Stomach smooth muscle (tissue), 2 donors: Measurements from ENCODE around the gene CNTN1.
"Not testable (repeated sequence)": the region's sequence is repeated elsewhere in the genome, so short reads cannot be mapped to it uniquely, and the experiment has no call there.

Experiments
- H3K27ac ChIP-seq: one replicate; pipeline ENCODE4 v1.7.0; 2013; ENCODE audit warnings: mild to moderate bottlenecking, low read length, inconsistent platforms
- H3K27me3 ChIP-seq, 2 donors: one replicate each; pipeline ENCODE4 v1.7.0; 2013; ENCODE audit warnings: low read length in 2 of 2; ENCODE audit not compliant: insufficient read depth in 2 of 2, control insufficient read depth in 1 of 2
- H3K36me3 ChIP-seq, 2 donors: one replicate each; pipeline ENCODE4 v1.7.0; 2013; ENCODE audit warnings: low read length in 2 of 2; ENCODE audit not compliant: control insufficient read depth in 2 of 2, insufficient read depth in 2 of 2
- H3K4me1 ChIP-seq: one replicate; pipeline ENCODE4 v1.7.0; 2013; ENCODE audit warnings: low read length; ENCODE audit not compliant: control insufficient read depth, insufficient read depth
- H3K4me3 ChIP-seq, 2 donors: one replicate each; pipeline ENCODE4 v1.7.0; 2013; ENCODE audit warnings: low read length in 2 of 2
- H3K9ac ChIP-seq, 2 donors: one replicate each; pipeline ENCODE4 v1.7.0; 2013; ENCODE audit warnings: low read length in 2 of 2, mild to moderate bottlenecking in 1 of 2
- H3K9me3 ChIP-seq, 2 donors: one replicate each; pipeline ENCODE4 v1.7.0; 2013; ENCODE audit warnings: low read length in 2 of 2; ENCODE audit not compliant: control insufficient read depth in 2 of 2
- donor health status: healthy.
- donor health status: Pancreatic carcinoma.

Gene CNTN1

GRCh38 chr12:41053046-41053445 lies 360.8 kb downstream of the CNTN1 start:
- H3K4me3 ChIP-seq: no peak overlapping the region
- no peaks in the 10 kb centered on the region for H3K27me3 ChIP-seq
- H3K4me1 ChIP-seq: no peaks in the 10 kb centered on the region
- H3K27ac ChIP-seq: no peak overlapping the region
- no peaks in the 10 kb centered on the region for H3K9me3 ChIP-seq
- no peaks in the 10 kb centered on the region for H3K36me3 ChIP-seq
- no peak overlapping the region for H3K9ac ChIP-seq

- Histone ChIP-seq H3K27ac (no peak overlapping the region), H3K4me1 (no peaks in the 10 kb centered on the region), H3K27me3 (no peaks in the 10 kb centered on the region), H3K9ac (no peak overlapping the region), H3K9me3 (no peaks in the 10 kb centered on the region), H3K36me3 (no peaks in the 10 kb centered on the region), H3K4me3 (no peak overlapping the region)
Observed at GRCh38 chr12:41055875-41056577, 363.8 kb downstream of the CNTN1 start.

GRCh38 chr12:41058266-41058665 lies 366.0 kb downstream of the CNTN1 start:
- Histone ChIP-seq H3K4me3 (no peak overlapping the region), H3K27ac (no peak overlapping the region), H3K4me1 (no peaks in the 10 kb centered on the region), H3K27me3 (no peaks in the 10 kb centered on the region), H3K9ac (no peak overlapping the region), H3K36me3 (no peaks in the 10 kb centered on the region), H3K9me3 (no peaks in the 10 kb centered on the region)

- Histone ChIP-seq H3K4me3 (no peak overlapping the region), H3K4me1 (no peaks in the 10 kb centered on the region), H3K9me3 (no peaks in the 10 kb centered on the region), H3K27me3 (no peaks in the 10 kb centered on the region), H3K36me3 (no peaks in the 10 kb centered on the region), H3K9ac (no peak overlapping the region), H3K27ac (no peak overlapping the region)
Observed at GRCh38 chr12:41061192-41061591, 369.0 kb downstream of the CNTN1 start.

- Histone ChIP-seq H3K27ac (no peak overlapping the region), H3K4me3 (no peak overlapping the region)
Observed at GRCh38 chr12:41064411-41064810, 372.2 kb downstream of the CNTN1 start.

GRCh38 chr12:41067941-41068645 lies 375.9 kb downstream of the CNTN1 start:
- H3K9ac ChIP-seq: no peak overlapping the region
- H3K27ac ChIP-seq: no peak overlapping the region
- H3K4me1 ChIP-seq: no peaks in the 10 kb centered on the region
- H3K9me3 ChIP-seq: no peaks in the 10 kb centered on the region
- H3K36me3 ChIP-seq: no peaks in the 10 kb centered on the region
- no peaks in the 10 kb centered on the region for H3K27me3 ChIP-seq
- H3K4me3 ChIP-seq: no peak overlapping the region

More at GRCh38 chr12:41064411-41064810, 372.2 kb downstream of the CNTN1 start:
- Histone ChIP-seq H3K9me3 (no peaks in the 10 kb centered on the region), H3K9ac (no peak overlapping the region), H3K36me3 (no peaks in the 10 kb centered on the region), H3K27me3 (no peaks in the 10 kb centered on the region), H3K4me1 (no peaks in the 10 kb centered on the region)

- Histone ChIP-seq H3K9me3 (no peaks in the 10 kb centered on the region), H3K9ac (no peak overlapping the region), H3K27me3 (no peaks in the 10 kb centered on the region), H3K36me3 (no peaks in the 10 kb centered on the region), H3K4me1 (no peaks in the 10 kb centered on the region), H3K4me3 (no peak overlapping the region), H3K27ac (no peak overlapping the region)
Observed at GRCh38 chr12:41073633-41074472, 381.6 kb downstream of the CNTN1 start.

- Histone ChIP-seq H3K27me3 (no peaks in the 10 kb centered on the region), H3K4me3 (no peak overlapping the region), H3K4me1 (no peaks in the 10 kb centered on the region), H3K9me3 (no peaks in the 10 kb centered on the region), H3K36me3 (no peaks in the 10 kb centered on the region), H3K9ac (no peak overlapping the region), H3K27ac (no peak overlapping the region)
Observed at GRCh38 chr12:41074473-41074769, 382.2 kb downstream of the CNTN1 start.

- no peaks in the 10 kb centered on the region for H3K27me3 ChIP-seq
- H3K4me3 ChIP-seq: no peak overlapping the region
- no peak overlapping the region for H3K9ac ChIP-seq
- no peaks in the 10 kb centered on the region for H3K36me3 ChIP-seq
- no peak overlapping the region for H3K27ac ChIP-seq
- no peaks in the 10 kb centered on the region for H3K9me3 ChIP-seq
- no peaks in the 10 kb centered on the region for H3K4me1 ChIP-seq
Observed at GRCh38 chr12:41076114-41076513, 383.9 kb downstream of the CNTN1 start.

GRCh38 chr12:41081241-41081640 lies 389.0 kb downstream of the CNTN1 start:
- H3K9ac ChIP-seq, H3K27ac ChIP-seq, H3K36me3 ChIP-seq, H3K9me3 ChIP-seq, H3K4me1 ChIP-seq, H3K4me3 ChIP-seq, H3K27me3 ChIP-seq: not testable (repeated sequence)
